HepG2 (cell line): Measurements from ENCODE around the gene BCAP29. TPM values are rescaled to one million over a fixed set of nuclear protein-coding genes. Genes with fewer than 3 reads are reported as not detected.

Experiments
- ETS1 ChIP-seq: sonication (generic); formaldehyde crosslinking; IDR thresholded peaks from 2 replicates; pipeline ENCODE4 v1.4.0; 2020; ENCODE audit warnings: missing genetic modification reagents
- HMGXB4 ChIP-seq, 2 experiments: sonication (generic) in 1 of 2; formaldehyde crosslinking in 1 of 2; IDR thresholded peaks; 2 replicates each; pipeline versions ENCODE4 v1.4.0 to v1.6.1; 2018 to 2020; ENCODE audit warnings: missing genetic modification reagents in 2 of 2, borderline replicate concordance in 1 of 2, low read depth in 1 of 2, mild to moderate bottlenecking in 1 of 2, missing biosample characterization in 1 of 2
- LRRFIP1 ChIP-seq: sonication (generic); formaldehyde crosslinking; conservative IDR thresholded peaks from 2 replicates; pipeline ENCODE4 v1.4.0; 2020; ENCODE audit warnings: missing genetic modification reagents
- MEF2D ChIP-seq: sonication (generic); formaldehyde crosslinking; IDR thresholded peaks from 2 replicates; pipeline ENCODE4 v1.5.1; 2020; ENCODE audit warnings: mild to moderate bottlenecking, missing genetic modification reagents
- PATZ1 ChIP-seq: sonication (generic); formaldehyde crosslinking; IDR thresholded peaks from 2 replicates; pipeline ENCODE4 v1.4.0; 2020; ENCODE audit warnings: missing genetic modification reagents
- PHF8 ChIP-seq: sonication (generic); formaldehyde crosslinking; IDR thresholded peaks from 2 replicates; pipeline ENCODE4 v1.5.0; 2020; ENCODE audit warnings: missing genetic modification reagents
- RBFOX2 ChIP-seq: fragments of 200-400 bp; formaldehyde crosslinking; IDR thresholded peaks from 2 replicates; pipeline ENCODE4 v1.6.1; 2017; ENCODE audit warnings: low read depth, mild to moderate bottlenecking, low read length
- RBM39 ChIP-seq: fragments of 200-400 bp; formaldehyde crosslinking; IDR thresholded peaks from one replicate; pipeline ENCODE4 v1.6.1; 2018; ENCODE audit warnings: antibody characterized with exemption, mild to moderate bottlenecking, low read depth, low read length; ENCODE audit not compliant: poor library complexity, severe bottlenecking
- SMC3 ChIP-seq: IDR thresholded peaks from 2 replicates; pipeline ENCODE4 v1.6.1; 2011; ENCODE audit warnings: low read length, improper control_type of control experiment
- TFDP1 ChIP-seq: IDR thresholded peaks from 2 replicates; pipeline ENCODE4 v1.6.1; 2016; ENCODE audit warnings: missing compliant biosample characterization, missing genetic modification reagents, borderline replicate concordance
- ZNF142 ChIP-seq: sonication (generic); formaldehyde crosslinking; IDR thresholded peaks from 2 replicates; pipeline ENCODE4 v1.4.0; 2020; ENCODE audit warnings: missing genetic modification reagents
- ZNF678 ChIP-seq: sonication (generic); formaldehyde crosslinking; IDR thresholded peaks from 2 replicates; pipeline ENCODE4 v1.4.0; 2020; ENCODE audit warnings: mild to moderate bottlenecking, missing genetic modification reagents
- polyA plus RNA-seq, 8 experiments: library from polyadenylated mRNA; depleted of rRNA in 3 of 8; stranded (reverse) in 7 of 8; unstranded in 1 of 8; fragments of >200 nt; fragmentation: Illumina TruSeq in 4 of 8; extraction: Trizol in 4 of 8; gene quantifications; 2 replicates each; pipeline versions ENCODE4 v1.2.1 to v1.2.3, GENCODE V29; 2011 to 2016; ENCODE audit warnings: low read depth in 4 of 8, missing spikeins in 1 of 8, mixed read lengths in 1 of 8; ENCODE audit not compliant: insufficient read depth in 1 of 8
- total RNA-seq, 5 experiments: library from RNA; depleted of rRNA; stranded (reverse); fragments of >200 nt; fragmentation: Illumina TruSeq; extraction: Trizol; gene quantifications; 2 replicates each; pipeline ENCODE4 v1.2.3, GENCODE V29; 2016; ENCODE audit warnings: low read depth in 1 of 5

Gene BCAP29
- total and polyA plus RNA-seq, 2 of the 13 experiments (the other 11 are each of a cell fraction or from before 2014, with no cell fraction given), result 15.3 to 35.6 TPM

GRCh38 chr7:107579885-107580715, at the start of gene BCAP29 (continued):
- TF ChIP-seq ZNF142 (CRISPR knock-in tag) (peak; percentile 56; the same call in 1 of the 2 replicates), TFDP1 (CRISPR knock-in tag) (peak; percentile 63; the same call in 1 of the 2 replicates), PATZ1 (CRISPR knock-in tag) (peak; percentile 87), SMC3 (peak; percentile 12; the same call in 1 of the 2 replicates), ETS1 (no peak), HMGXB4 (CRISPR knock-in tag; IDR thresholded peaks at IDR 0.05; ENCODE audit: borderline replicate concordance in 1 of 2, low read depth in 1 of 2) (peak; percentile 74 to 79), RBFOX2 (peak; percentile 93), LRRFIP1 (CRISPR knock-in tag) (no peak), RBM39 (peak; percentile 45), PHF8 (peak; percentile 73), ZNF678 (CRISPR knock-in tag) (no peak), MEF2D (0 out of 2 replicates have a peak, but pooled peaks have one; percentile 19)
